Activated CD4-positive, CD25-positive, alpha-beta regulatory T cell treated with anti-CD3 and anti-CD28 coated beads, Interleukin-2, amount 50 U/mL, for 72 hours (primary cell): ENCODE results near the gene UBXN1.
"Not testable (repeated sequence)": the region's sequence is repeated elsewhere in the genome, so short reads cannot be mapped to it uniquely, and the experiment has no call there.

Experiments used
- DNase-seq: peaks from one replicate; pipeline ENCODE4 v3.0.0; 2021

UBXN1 gene

GRCh38 chr11:62671236-62671607 lies 7.7 kb downstream of the UBXN1 start:
- no peak for DNase-seq

- DNase-seq: no peak
These were observed 9.3 kb downstream of the UBXN1 start for GRCh38 chr11:62669420-62670161.

- no peak for DNase-seq
These were observed 11.4 kb downstream of the UBXN1 start for GRCh38 chr11:62667460-62667859.

GRCh38 chr11:62666259-62666926 lies 12.5 kb downstream of the UBXN1 start:
- no peak for DNase-seq

- peak; percentile 57 for DNase-seq
These were observed 13.1 kb downstream of the UBXN1 start for GRCh38 chr11:62665599-62666258.

GRCh38 chr11:62665075-62665598 lies 13.7 kb downstream of the UBXN1 start, which contains the start of the genes C11orf98 and CSKMT:
Gene C11orf98, minus strand, starts transcription at chr11:62665210. Its CDS starts 41 bp downstream, at chr11:62665169.
Gene CSKMT, plus strand, starts transcription at chr11:62665312. Its CDS starts 568 bp downstream, at chr11:62665880.
- peak; percentile 96 for DNase-seq

GRCh38 chr11:62664405-62665074 lies 14.3 kb downstream of the UBXN1 start:
- no peak for DNase-seq

GRCh38 chr11:62656796-62657429 lies 22.0 kb downstream of the UBXN1 start:
- no peak for DNase-seq

GRCh38 chr11:62654297-62654696 lies 24.6 kb downstream of the UBXN1 start:
- no peak for DNase-seq

GRCh38 chr11:62652161-62653006 lies 26.5 kb downstream of the UBXN1 start:
- DNase-seq: no peak

- DNase-seq: not testable (repeated sequence)
These were observed 28.6 kb downstream of the UBXN1 start for GRCh38 chr11:62650283-62650682.

GRCh38 chr11:62649486-62649885 lies 29.4 kb downstream of the UBXN1 start:
- no peak for DNase-seq

- no peak for DNase-seq
These were observed 29.9 kb downstream of the UBXN1 start for GRCh38 chr11:62648967-62649364.

GRCh38 chr11:62648185-62648966 lies 30.5 kb downstream of the UBXN1 start:
- no peak for DNase-seq

- DNase-seq: no peak
These were observed 31.3 kb downstream of the UBXN1 start for GRCh38 chr11:62647609-62648005.

- no peak for DNase-seq
These were observed 31.9 kb downstream of the UBXN1 start for GRCh38 chr11:62646825-62647608.

- DNase-seq: peak; percentile 97
These were observed 32.7 kb downstream of the UBXN1 start, which contains the start of gene GANAB for GRCh38 chr11:62645946-62646824. Gene GANAB, minus strand, starts transcription at chr11:62646613. Its CDS starts 14 bp downstream, at chr11:62646599.

- DNase-seq: no peak
These were observed 33.3 kb downstream of the UBXN1 start for GRCh38 chr11:62645671-62645945.

GRCh38 chr11:62644220-62644619 lies 34.7 kb downstream of the UBXN1 start:
- no peak for DNase-seq
